Caco-2 (cell line): ENCODE data around the gene HCAR1. TPM values are rescaled to one million over a fixed set of nuclear protein-coding genes. Genes with fewer than 3 reads are reported as not detected.

Experiments used
- BruUV-seq: library from RNA; stranded (reverse); fragments of 400-500 nt; replicated peaks from 2 replicates; lab custom pipeline; 2021; lab: Mats Ljungman, UMichigan
- CTCF ChIA-PET: fragments of 300-600 bp; sonication (Branson Sonifier 250); formaldehyde crosslinking; loops from one replicate; lab custom pipeline; 2022; ENCODE audit warnings: antibody characterized with exemption; lab: Charles Lee
- POLR2A ChIA-PET: fragments of 300-600 bp; sonication (Branson Sonifier 250); formaldehyde crosslinking; loops from one replicate; lab custom pipeline; 2022; ENCODE audit warnings: antibody characterized with exemption; lab: Charles Lee
- DNase-seq, 2 experiments: peaks; one replicate each; pipeline versions ENCODE4 v3.0.0 to v3.0.0-alpha.2; 2020 to 2022
- H3K27me3 ChIP-seq: replicated peaks from 2 replicates; pipeline ENCODE4 v1.6.0; 2011; ENCODE audit warnings: low read length; ENCODE audit not compliant: control insufficient read depth, insufficient read depth
- H3K36me3 ChIP-seq: 2 replicates; pipeline ENCODE4 v1.5.1; 2011; ENCODE audit warnings: low read length; ENCODE audit not compliant: control insufficient read depth, insufficient read depth
- H3K4me1 ChIP-seq: fragments of 250-450 bp; sonication (Bioruptor Pico); 2 replicates; pipeline ENCODE4 v1.5.1; 2020; ENCODE audit warnings: mild to moderate bottlenecking
- H3K4me3 ChIP-seq: 2 replicates; pipeline ENCODE4 v1.5.1; 2011; ENCODE audit warnings: low read depth, mild to moderate bottlenecking, control low read depth, low read length
- H3K9me3 ChIP-seq: fragments of 250-450 bp; sonication (Bioruptor Pico); 2 replicates; pipeline ENCODE4 v1.5.1; 2020; ENCODE audit warnings: mild to moderate bottlenecking, moderate library complexity
- H3K27ac Mint-ChIP-seq: one replicate; pipeline ENCODE4 v1.8.0; 2022; ENCODE audit warnings: mixed read lengths; ENCODE audit not compliant: unreplicated experiment
- H3K27me3 Mint-ChIP-seq: one replicate; pipeline ENCODE4 v1.8.0; 2022; ENCODE audit warnings: mixed read lengths; ENCODE audit not compliant: insufficient read depth, unreplicated experiment
- H3K36me3 Mint-ChIP-seq: one replicate; pipeline ENCODE4 v1.8.0; 2022; ENCODE audit warnings: mild to moderate bottlenecking, mixed read lengths; ENCODE audit not compliant: insufficient read depth, unreplicated experiment
- H3K4me1 Mint-ChIP-seq: one replicate; pipeline ENCODE4 v1.8.0; 2022; ENCODE audit warnings: low read depth, mixed read lengths; ENCODE audit not compliant: unreplicated experiment
- H3K4me3 Mint-ChIP-seq: one replicate; pipeline ENCODE4 v1.8.0; 2022; ENCODE audit warnings: mild to moderate bottlenecking, moderate library complexity, mixed read lengths; ENCODE audit not compliant: unreplicated experiment
- H3K9me3 Mint-ChIP-seq: one replicate; pipeline ENCODE4 v1.8.0; 2022; ENCODE audit warnings: mixed read lengths; ENCODE audit not compliant: unreplicated experiment
- CTCF ChIP-seq, 2 experiments: fragments of 200-600 bp in 1 of 2; IDR thresholded peaks; 1 replicate in 1 of 2; 2 replicates in 1 of 2; pipeline versions ENCODE4 v1.5.1 to v1.8.0; 2011 to 2022; ENCODE audit warnings: antibody characterized with exemption in 1 of 2, control low read depth in 1 of 2, inconsistent platforms in 1 of 2, low read depth in 1 of 2, low read length in 1 of 2, mild to moderate bottlenecking in 1 of 2, moderate library complexity in 1 of 2; ENCODE audit not compliant: insufficient read depth in 1 of 2, severe bottlenecking in 1 of 2, unreplicated experiment in 1 of 2
- intact Hi-C: fragments of 100-400 bp; cut with micrococcal nuclease; formaldehyde crosslinking; loops from one replicate; pipeline ENCODE4 v1.10.0; 2022; ENCODE audit not compliant: unreplicated experiment
- total RNA-seq: library from RNA; stranded (reverse); gene quantifications from 2 replicates; pipeline ENCODE4 v1.2.3, GENCODE V29; 2022

Gene HCAR1
- total RNA-seq, 1 experiment from 2014 or later = 3.7 TPM

DNA sequence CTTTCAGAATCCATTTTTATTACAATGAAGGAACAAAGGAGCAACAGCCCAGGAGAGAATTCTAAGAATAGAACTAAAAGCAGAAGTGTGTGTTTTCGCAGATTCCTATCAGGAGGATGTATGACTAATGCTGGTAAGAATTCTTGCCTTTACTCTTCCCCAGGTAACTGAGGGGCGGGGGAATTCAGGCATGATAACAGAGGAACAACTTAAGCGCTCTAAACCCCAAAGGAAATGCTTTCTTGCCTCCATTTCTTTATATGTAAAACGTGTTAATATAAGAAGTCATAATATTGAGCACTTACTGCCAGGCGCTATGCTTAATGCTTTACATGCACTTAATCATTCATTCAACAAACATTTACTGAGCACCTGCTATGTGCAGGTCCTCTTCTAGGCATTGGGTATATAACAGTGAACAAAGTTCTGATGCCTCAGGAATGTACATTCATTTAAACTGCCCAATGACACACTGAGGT is 4.5 kb downstream of the HCAR1 start:
- no peaks in the 10 kb centered on the region for H3K27me3 ChIP-seq
- H3K4me3 ChIP-seq = no peak overlapping the region
- H3K9me3 Mint-ChIP-seq = no peaks in the 10 kb centered on the region
- H3K27me3 Mint-ChIP-seq = no peaks in the 10 kb centered on the region
- H3K36me3 ChIP-seq = no peaks in the 10 kb centered on the region
- ChIA-PET POLR2A (interaction anchor here (0.6 kb wide), 1 partner anchor 28 kb away, joined by 3 read pairs; no protein-coding TSS in a partner anchor), CTCF (interaction anchor here (1.1 kb wide), 1 partner anchor 88 kb away, joined by 6 read pairs; no protein-coding TSS in a partner anchor)
- peak overlapping the region; percentile 95 for H3K27ac Mint-ChIP-seq
- intact Hi-C loops = loop anchor here (1.0 kb wide), 1 partner anchor 25 kb away; no protein-coding TSS in a partner anchor
- no peaks in the 10 kb centered on the region for H3K36me3 Mint-ChIP-seq
- H3K4me3 Mint-ChIP-seq = peak overlapping the region; percentile 62
- H3K4me1 Mint-ChIP-seq = peaks cover 10% of the 10 kb centered on the region
- no peak for TF ChIP-seq CTCF (IDR thresholded peaks at IDR 0.05; ENCODE audit: insufficient read depth in 1 of 2, low read depth in 1 of 2, low read length in 1 of 2, severe bottlenecking in 1 of 2, unreplicated experiment in 1 of 2)
- H3K9me3 ChIP-seq = no peaks in the 10 kb centered on the region
- peaks cover 66% of the 10 kb centered on the region for H3K4me1 ChIP-seq
- BruUV-seq = no TSS peak
- DNase-seq = peak; percentile 72 to 74

- CTCF ChIA-PET = interaction anchor here (1.1 kb wide), 1 partner anchor 88 kb away, joined by 6 read pairs; no protein-coding TSS in a partner anchor
- Histone ChIP-seq H3K27me3 (no peaks in the 10 kb centered on the region), H3K4me3 (no peak overlapping the region), H3K9me3 (no peaks in the 10 kb centered on the region), H3K4me1 (peaks cover 66% of the 10 kb centered on the region), H3K36me3 (no peaks in the 10 kb centered on the region)
- intact Hi-C loops = loop anchor here (1.0 kb wide), 1 partner anchor 26 kb away; no protein-coding TSS in a partner anchor
- Mint-ChIP-seq H3K4me3 (peak overlapping the region; percentile 62), H3K9me3 (no peaks in the 10 kb centered on the region), H3K36me3 (no peaks in the 10 kb centered on the region), H3K27ac (peak overlapping the region; percentile 95), H3K4me1 (peaks cover 10% of the 10 kb centered on the region), H3K27me3 (no peaks in the 10 kb centered on the region)
- POLR2A ChIA-PET = interaction anchor here (0.6 kb wide), 1 partner anchor 27 kb away, joined by 3 read pairs; no protein-coding TSS in a partner anchor
- DNase-seq = no peak
- TF ChIP-seq CTCF (IDR thresholded peaks at IDR 0.05; ENCODE audit: insufficient read depth in 1 of 2, low read depth in 1 of 2, low read length in 1 of 2, severe bottlenecking in 1 of 2, unreplicated experiment in 1 of 2) = no peak
- no TSS peak for BruUV-seq
Observed at GRCh38 chr12:122725452-122726079, 5.1 kb downstream of the HCAR1 start.

- Histone ChIP-seq H3K4me1 (peaks cover 70% of the 10 kb centered on the region), H3K9me3 (no peaks in the 10 kb centered on the region), H3K27me3 (no peaks in the 10 kb centered on the region), H3K4me3 (no peak overlapping the region), H3K36me3 (no peaks in the 10 kb centered on the region)
- DNase-seq = no peak
- intact Hi-C loops = no loop called here
- TF ChIP-seq CTCF (IDR thresholded peaks at IDR 0.05; ENCODE audit: insufficient read depth in 1 of 2, low read depth in 1 of 2, low read length in 1 of 2, severe bottlenecking in 1 of 2, unreplicated experiment in 1 of 2) = no peak
- peaks cover 10% of the 10 kb centered on the region for H3K4me1 Mint-ChIP-seq
- BruUV-seq = no TSS peak
- H3K27me3 Mint-ChIP-seq = no peaks in the 10 kb centered on the region
- POLR2A ChIA-PET = no interaction called here
- peak overlapping the region; percentile 95 for H3K27ac Mint-ChIP-seq
- H3K36me3 Mint-ChIP-seq = no peaks in the 10 kb centered on the region
- H3K9me3 Mint-ChIP-seq = no peaks in the 10 kb centered on the region
- CTCF ChIA-PET = interaction anchor here (1.1 kb wide), 1 partner anchor 87 kb away, joined by 6 read pairs; no protein-coding TSS in a partner anchor
- H3K4me3 Mint-ChIP-seq = no peak overlapping the region
Observed at GRCh38 chr12:122724641-122725243, 5.9 kb downstream of the HCAR1 start.
